Type B pancreatic cell (in vitro differentiated cells): ENCODE data around the gene SLC38A4. TPM values are rescaled to one million over a fixed set of nuclear protein-coding genes. Genes with fewer than 3 reads are reported as not detected.

Source experiments
- DNase-seq: peaks from one replicate; pipeline ENCODE4 v3.0.0; 2021; ENCODE audit warnings: mixed read lengths; ENCODE audit not compliant: unreplicated experiment; ENCODE audit errors: extremely low spot score
- H3K27ac Mint-ChIP-seq: 2 replicates; pipeline ENCODE4 v1.8.0; 2021; ENCODE audit warnings: mild to moderate bottlenecking, mixed read lengths
- H3K27me3 Mint-ChIP-seq: 2 replicates; pipeline ENCODE4 v1.8.0; 2021; ENCODE audit warnings: mixed read lengths
- H3K36me3 Mint-ChIP-seq: 2 replicates; pipeline ENCODE4 v1.8.0; 2021; ENCODE audit warnings: mixed read lengths
- H3K4me1 Mint-ChIP-seq: one replicate; pipeline ENCODE4 v1.8.0; 2021; ENCODE audit warnings: mixed read lengths; ENCODE audit not compliant: unreplicated experiment
- H3K4me3 Mint-ChIP-seq: 2 replicates; pipeline ENCODE4 v1.8.0; 2021; ENCODE audit warnings: mild to moderate bottlenecking, mixed read lengths
- H3K9me3 Mint-ChIP-seq: 2 replicates; pipeline ENCODE4 v1.8.0; 2021; ENCODE audit warnings: mixed read lengths
- total RNA-seq: library from RNA; stranded (reverse); gene quantifications from 2 replicates; pipeline ENCODE4 v1.2.1, GENCODE V29; 2021; ENCODE audit warnings: low replicate concordance
- TF ChIP-seq, protein P1 (sequence below): fragments of 200-600 bp; sonication (generic); conservative IDR thresholded peaks from 2 replicates; pipeline ENCODE4 v1.5.0; 2021; ENCODE audit warnings: antibody characterized with exemption, mild to moderate bottlenecking

SLC38A4 gene
- total RNA-seq, 1 donor from 2014 or later: 11.8 TPM

- Mint-ChIP-seq H3K27me3 (no peaks in the 10 kb centered on the region), H3K9me3 (peaks cover 5% of the 10 kb centered on the region), H3K36me3 (no peaks in the 10 kb centered on the region), H3K4me1 (peaks cover 7% of the 10 kb centered on the region), H3K27ac (no peak overlapping the region), H3K4me3 (no peak overlapping the region)
- TF ChIP-seq, protein P1, sequence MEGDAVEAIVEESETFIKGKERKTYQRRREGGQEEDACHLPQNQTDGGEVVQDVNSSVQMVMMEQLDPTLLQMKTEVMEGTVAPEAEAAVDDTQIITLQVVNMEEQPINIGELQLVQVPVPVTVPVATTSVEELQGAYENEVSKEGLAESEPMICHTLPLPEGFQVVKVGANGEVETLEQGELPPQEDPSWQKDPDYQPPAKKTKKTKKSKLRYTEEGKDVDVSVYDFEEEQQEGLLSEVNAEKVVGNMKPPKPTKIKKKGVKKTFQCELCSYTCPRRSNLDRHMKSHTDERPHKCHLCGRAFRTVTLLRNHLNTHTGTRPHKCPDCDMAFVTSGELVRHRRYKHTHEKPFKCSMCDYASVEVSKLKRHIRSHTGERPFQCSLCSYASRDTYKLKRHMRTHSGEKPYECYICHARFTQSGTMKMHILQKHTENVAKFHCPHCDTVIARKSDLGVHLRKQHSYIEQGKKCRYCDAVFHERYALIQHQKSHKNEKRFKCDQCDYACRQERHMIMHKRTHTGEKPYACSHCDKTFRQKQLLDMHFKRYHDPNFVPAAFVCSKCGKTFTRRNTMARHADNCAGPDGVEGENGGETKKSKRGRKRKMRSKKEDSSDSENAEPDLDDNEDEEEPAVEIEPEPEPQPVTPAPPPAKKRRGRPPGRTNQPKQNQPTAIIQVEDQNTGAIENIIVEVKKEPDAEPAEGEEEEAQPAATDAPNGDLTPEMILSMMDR: no peak
- no peak for DNase-seq
These were observed 32.9 kb downstream of the SLC38A4 start for GRCh38 chr12:46792925-46793324.

GRCh38 chr12:46790066-46790465 lies 35.7 kb downstream of the SLC38A4 start:
- DNase-seq: no peak
- no peaks in the 10 kb centered on the region for H3K36me3 Mint-ChIP-seq
- H3K27ac Mint-ChIP-seq: no peak overlapping the region
- no peak overlapping the region for H3K4me3 Mint-ChIP-seq
- peaks cover 10% of the 10 kb centered on the region for H3K4me1 Mint-ChIP-seq
- no peaks in the 10 kb centered on the region for H3K27me3 Mint-ChIP-seq
- TF ChIP-seq, protein P1: no peak
- no peaks in the 10 kb centered on the region for H3K9me3 Mint-ChIP-seq

DNA sequence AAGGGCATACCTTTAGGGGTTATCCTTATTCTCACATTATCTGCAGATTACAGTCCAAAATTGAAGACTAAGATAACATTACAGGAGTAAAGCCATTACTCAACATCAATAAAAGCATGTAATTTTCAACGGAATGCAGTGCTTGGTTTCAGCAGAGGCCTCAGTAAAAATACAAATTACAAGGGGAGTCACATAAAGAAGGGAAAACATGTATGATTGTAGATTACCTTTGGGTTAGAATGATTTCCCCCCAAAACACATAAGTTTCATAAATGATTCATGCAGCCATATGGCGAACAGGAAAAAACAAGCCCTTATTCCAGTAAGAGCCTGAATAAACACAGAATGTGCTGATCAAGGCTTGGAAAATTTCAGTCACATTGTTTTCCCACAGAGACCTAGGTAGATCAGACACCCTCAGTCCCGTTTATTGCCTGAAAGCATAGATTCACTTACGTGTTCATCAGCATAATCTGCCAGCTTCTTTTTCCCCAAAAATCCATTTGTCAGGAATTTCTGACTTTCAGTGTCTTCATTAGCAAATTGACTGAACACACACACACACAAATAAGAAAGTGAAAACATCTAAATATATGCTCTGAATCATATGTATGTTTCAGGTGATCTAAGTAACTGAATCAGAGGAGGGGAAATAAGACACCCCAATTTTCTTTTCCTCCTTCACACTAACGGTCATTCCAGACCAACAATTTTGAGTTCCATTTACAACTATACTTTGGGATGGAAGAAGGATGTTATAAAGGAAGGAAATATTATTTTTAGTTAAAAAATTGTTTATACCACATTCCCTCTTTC lies 37.5 kb downstream of the SLC38A4 start:
- no peaks in the 10 kb centered on the region for H3K27me3 Mint-ChIP-seq
- H3K27ac Mint-ChIP-seq: no peak overlapping the region
- TF ChIP-seq, protein P1: no peak
- H3K9me3 Mint-ChIP-seq: no peaks in the 10 kb centered on the region
- peaks cover 10% of the 10 kb centered on the region for H3K4me1 Mint-ChIP-seq
- no peak overlapping the region for H3K4me3 Mint-ChIP-seq
- no peaks in the 10 kb centered on the region for H3K36me3 Mint-ChIP-seq
- no peak for DNase-seq

DNA sequence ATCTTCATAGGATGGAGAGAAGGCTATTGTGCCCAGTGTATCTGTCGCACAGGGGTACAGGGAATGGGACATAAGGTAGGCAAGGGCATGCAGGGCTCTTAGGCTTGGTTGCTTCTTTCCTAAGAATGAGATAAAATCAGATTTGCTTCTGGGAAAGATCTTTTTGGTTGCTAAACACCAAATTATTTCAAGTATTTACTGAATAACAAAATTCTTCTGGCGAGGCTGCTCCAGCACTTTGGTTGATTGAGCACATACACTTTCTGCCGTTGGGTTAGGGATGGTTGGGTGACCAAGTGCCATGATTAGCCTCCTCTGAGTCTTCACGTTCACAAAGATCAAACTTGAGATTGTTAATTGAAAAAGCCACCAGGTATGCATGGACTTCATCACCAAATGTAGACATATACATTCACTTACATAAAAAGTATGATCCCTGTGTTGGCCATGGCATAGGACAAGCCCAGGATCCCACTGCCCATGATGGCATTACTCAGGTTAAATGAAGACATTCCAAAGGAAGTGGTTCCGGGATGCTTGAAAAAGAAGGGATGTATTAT lies 38.2 kb downstream of the SLC38A4 start:
- H3K4me3 Mint-ChIP-seq: no peak overlapping the region
- H3K4me1 Mint-ChIP-seq: peaks cover 10% of the 10 kb centered on the region
- no peak for DNase-seq
- H3K27ac Mint-ChIP-seq: no peak overlapping the region
- H3K27me3 Mint-ChIP-seq: no peaks in the 10 kb centered on the region
- no peaks in the 10 kb centered on the region for H3K9me3 Mint-ChIP-seq
- no peaks in the 10 kb centered on the region for H3K36me3 Mint-ChIP-seq
- TF ChIP-seq, protein P1: no peak

GRCh38 chr12:46786774-46787173 lies 39.0 kb downstream of the SLC38A4 start:
- no peak overlapping the region for H3K27ac Mint-ChIP-seq
- H3K36me3 Mint-ChIP-seq: no peaks in the 10 kb centered on the region
- H3K4me3 Mint-ChIP-seq: no peak overlapping the region
- H3K27me3 Mint-ChIP-seq: no peaks in the 10 kb centered on the region
- DNase-seq: no peak
- H3K9me3 Mint-ChIP-seq: no peaks in the 10 kb centered on the region
- peaks cover 10% of the 10 kb centered on the region for H3K4me1 Mint-ChIP-seq
- TF ChIP-seq, protein P1: no peak
